Cardiac muscle cell (in vitro differentiated cells and primary cell): Measurements from ENCODE around the gene EDEM2. TPM values are rescaled to one million over a fixed set of nuclear protein-coding genes. Genes with fewer than 3 reads are reported as not detected.
A peak's percentile ranks its signal among the peaks of the same experiment; 100 is the strongest.
"Not testable (repeated sequence)": the region's sequence is repeated elsewhere in the genome, so short reads cannot be mapped to it uniquely, and the experiment has no call there.

Experiments used
- DNase-seq, 2 donors: peaks; one replicate each; pipeline versions ENCODE4 v3.0.0 to v3.0.0-alpha.2; 2010 to 2017; ENCODE audit warnings: low read depth in 1 of 2, low spot score in 1 of 2
- H3K27ac ChIP-seq: fragments of 200-600 bp; sonication (generic); 2 replicates; pipeline ENCODE4 v1.5.1; 2016
- H3K27me3 ChIP-seq: fragments of 200-600 bp; sonication (generic); 2 replicates; pipeline ENCODE4 v1.6.0; 2016; ENCODE audit warnings: control low read depth
- H3K36me3 ChIP-seq: fragments of 200-600 bp; sonication (generic); 2 replicates; pipeline ENCODE4 v1.5.1; 2016; ENCODE audit warnings: control low read depth
- H3K4me1 ChIP-seq: fragments of 200-600 bp; sonication (generic); 2 replicates; pipeline ENCODE4 v1.8.1; 2017; ENCODE audit warnings: low read depth, mild to moderate bottlenecking, mixed run types
- H3K4me3 ChIP-seq: fragments of 200-600 bp; sonication (generic); 2 replicates; pipeline ENCODE4 v1.5.1; 2016; ENCODE audit warnings: mild to moderate bottlenecking
- H3K9me3 ChIP-seq: fragments of 200-600 bp; sonication (generic); 2 replicates; pipeline ENCODE4 v1.5.1; 2017; ENCODE audit warnings: low read depth, mild to moderate bottlenecking, control low read depth
- CTCF ChIP-seq: IDR thresholded peaks from 2 replicates; pipeline ENCODE4 v1.5.1; 2012; ENCODE audit warnings: low read depth, mild to moderate bottlenecking, low read length
- polyA plus RNA-seq: library from polyadenylated mRNA; unstranded; fragments of >200 nt; fragmentation: Nextera tagmentation; extraction: Ambion mirVana; gene quantifications from 2 replicates; pipeline ENCODE4 v1.2.1, GENCODE V29; 2016
- total RNA-seq: library from RNA; depleted of rRNA; stranded (reverse); fragments of >200 nt; gene quantifications from 2 replicates; pipeline ENCODE4 v1.2.3, GENCODE V29; 2016

Gene EDEM2
- total and polyA plus RNA-seq, 2 experiments from 2014 or later = 40.1 to 57.5 TPM

GRCh38 chr20:35120012-35120701, 27.0 kb downstream of the EDEM2 start:
- DNase-seq = peak in 1 of 2 donors; percentile 94

GRCh38 chr20:35117629-35118028, 29.5 kb downstream of the EDEM2 start:
- H3K27ac ChIP-seq = no peak overlapping the region
- peaks cover 3% of the 10 kb centered on the region for H3K36me3 ChIP-seq
- H3K27me3 ChIP-seq = no peaks in the 10 kb centered on the region
- H3K9me3 ChIP-seq = no peaks in the 10 kb centered on the region
- H3K4me1 ChIP-seq = peaks cover 9% of the 10 kb centered on the region
- no peak for DNase-seq
- no peak overlapping the region for H3K4me3 ChIP-seq
- no peak for TF ChIP-seq CTCF

More at GRCh38 chr20:35120012-35120701, 27.0 kb downstream of the EDEM2 start:
- no peaks in the 10 kb centered on the region for H3K9me3 ChIP-seq
- H3K27ac ChIP-seq = peak overlapping the region; percentile 39
- peaks cover 13% of the 10 kb centered on the region for H3K36me3 ChIP-seq
- H3K4me3 ChIP-seq = no peak overlapping the region
- H3K27me3 ChIP-seq = no peaks in the 10 kb centered on the region
- peaks cover 9% of the 10 kb centered on the region for H3K4me1 ChIP-seq
- TF ChIP-seq CTCF = no peak

DNA sequence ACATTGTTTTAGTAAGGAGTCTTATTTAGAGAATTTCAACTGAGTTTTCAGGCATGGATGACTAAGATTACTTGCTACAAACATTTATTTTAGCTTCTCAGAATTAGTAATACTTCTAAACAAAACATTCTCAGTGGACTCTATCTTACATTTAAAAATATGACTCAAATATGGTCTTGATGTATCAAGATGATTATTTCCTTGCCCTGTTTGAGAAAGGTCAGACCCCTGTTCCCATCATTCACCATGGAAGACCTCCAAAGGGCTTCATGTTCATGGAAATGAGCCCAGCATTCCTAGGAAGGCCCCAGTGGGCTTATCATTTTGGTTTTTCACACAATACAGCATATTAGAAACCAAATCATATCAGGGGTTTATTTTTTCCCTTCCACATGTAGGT, 29.9 kb downstream of the EDEM2 start:
- no peak for TF ChIP-seq CTCF
- H3K27me3 ChIP-seq = no peaks in the 10 kb centered on the region
- no peak overlapping the region for H3K4me3 ChIP-seq
- H3K9me3 ChIP-seq = no peaks in the 10 kb centered on the region
- H3K36me3 ChIP-seq = peaks cover 2% of the 10 kb centered on the region
- no peak overlapping the region for H3K27ac ChIP-seq
- DNase-seq = no peak
- H3K4me1 ChIP-seq = peaks cover 9% of the 10 kb centered on the region

GRCh38 chr20:35116258-35116657, 30.9 kb downstream of the EDEM2 start:
- H3K4me1 ChIP-seq = peaks cover 4% of the 10 kb centered on the region
- H3K36me3 ChIP-seq = peaks cover 2% of the 10 kb centered on the region
- no peak for DNase-seq
- H3K9me3 ChIP-seq = no peaks in the 10 kb centered on the region
- H3K27me3 ChIP-seq = no peaks in the 10 kb centered on the region
- peak overlapping the region; percentile 38 for H3K27ac ChIP-seq
- no peak overlapping the region for H3K4me3 ChIP-seq
- no peak for TF ChIP-seq CTCF

DNA sequence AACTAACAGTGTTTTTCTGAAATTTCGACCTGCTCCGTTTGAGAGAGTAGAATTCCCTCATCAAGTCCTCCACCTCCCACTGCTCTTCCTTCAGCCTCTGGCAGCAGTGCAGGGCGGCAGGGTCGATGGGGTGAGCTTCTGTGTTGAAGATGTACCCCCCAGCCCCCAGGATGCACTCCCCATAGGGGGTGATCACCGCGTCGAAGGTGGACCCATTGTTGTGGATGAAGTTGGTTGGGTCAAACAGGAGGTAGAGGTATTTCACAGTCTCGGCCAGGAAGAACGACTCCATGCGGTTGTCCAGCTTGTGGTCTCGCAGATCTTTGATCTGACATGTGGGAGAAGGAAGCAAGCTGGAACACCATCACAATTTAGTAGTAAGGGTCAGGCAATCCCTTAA, 31.5 kb downstream of the EDEM2 start:
- H3K27me3 ChIP-seq = no peaks in the 10 kb centered on the region
- DNase-seq = no peak
- no peaks in the 10 kb centered on the region for H3K4me1 ChIP-seq
- peak overlapping the region; percentile 38 for H3K27ac ChIP-seq
- H3K4me3 ChIP-seq = no peak overlapping the region
- no peak for TF ChIP-seq CTCF
- H3K9me3 ChIP-seq = no peaks in the 10 kb centered on the region
- peaks cover 2% of the 10 kb centered on the region for H3K36me3 ChIP-seq

DNA sequence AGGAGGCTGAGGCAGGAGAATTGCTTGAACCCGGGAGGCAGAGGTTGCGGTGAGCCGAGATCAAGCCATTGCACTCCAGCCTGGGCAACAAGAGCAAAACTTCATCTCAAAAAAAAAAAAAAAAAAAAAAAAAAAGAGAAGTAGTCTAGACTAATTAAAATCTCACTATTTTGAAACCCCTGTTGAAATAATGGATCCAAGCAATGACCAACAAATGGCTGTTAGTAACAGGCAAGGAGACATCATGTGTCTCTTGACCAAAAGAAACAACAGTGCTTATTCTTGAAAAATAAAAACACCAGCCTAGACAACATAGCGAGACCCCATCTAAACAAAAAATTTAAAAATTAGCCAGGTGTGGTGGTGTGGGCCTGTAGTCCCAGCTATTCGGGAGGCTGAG, 34.9 kb downstream of the EDEM2 start:
- H3K9me3 ChIP-seq, H3K4me1 ChIP-seq: not testable (repeated sequence)

More for the DNA sequence above, 34.9 kb downstream of the EDEM2 start:
- not testable (repeated sequence) for H3K27ac ChIP-seq, H3K4me3 ChIP-seq, DNase-seq, H3K36me3 ChIP-seq, H3K27me3 ChIP-seq
